GM23338 (cell line): Measurements from ENCODE around the gene ITSN2. TPM values are rescaled to one million over a fixed set of nuclear protein-coding genes. Genes with fewer than 3 reads are reported as not detected.

Experiments used
- ATAC-seq: fragments of 200-7000 bp; cut with Tn5 transposase; 3 replicates; pipeline ENCODE4 v1.9.1; 2020
- DNase-seq: peaks from one replicate; pipeline ENCODE4 v3.0.0-alpha.2; 2015; ENCODE audit warnings: low spot score
- H2AFZ ChIP-seq: fragments of 200-600 bp; sonication (generic); 2 replicates; pipeline ENCODE4 v1.8.0; 2016; ENCODE audit warnings: antibody characterized with exemption, mild to moderate bottlenecking, moderate library complexity
- H3F3A ChIP-seq: fragments of 200-600 bp; sonication (generic); replicated peaks from 2 replicates; pipeline ENCODE4 v1.8.0; 2017; ENCODE audit warnings: antibody characterized with exemption, mixed run types, low read depth
- H3K27ac ChIP-seq: fragments of 200-600 bp; sonication (generic); 2 replicates; pipeline ENCODE4 v1.6.1; 2016; ENCODE audit warnings: low read depth
- H3K27me3 ChIP-seq: fragments of 200-600 bp; sonication (generic); 2 replicates; pipeline ENCODE4 v1.8.0; 2016; ENCODE audit warnings: mild to moderate bottlenecking, mixed run types, moderate library complexity; ENCODE audit not compliant: insufficient read depth
- H3K36me3 ChIP-seq: fragments of 200-600 bp; sonication (generic); 2 replicates; pipeline ENCODE4 v1.8.0; 2016; ENCODE audit warnings: mild to moderate bottlenecking; ENCODE audit not compliant: insufficient read depth
- H3K4me1 ChIP-seq: fragments of 200-600 bp; sonication (generic); 2 replicates; pipeline ENCODE4 v1.8.0; 2016; ENCODE audit warnings: mild to moderate bottlenecking, moderate library complexity; ENCODE audit not compliant: insufficient read depth
- H3K4me2 ChIP-seq: fragments of 200-600 bp; sonication (generic); 2 replicates; pipeline ENCODE4 v1.7.1; 2017; ENCODE audit warnings: mixed run types
- H3K4me3 ChIP-seq: fragments of 200-600 bp; sonication (generic); 2 replicates; pipeline ENCODE4 v1.6.1; 2016; ENCODE audit warnings: mixed run types
- H3K79me2 ChIP-seq: fragments of 200-600 bp; sonication (generic); replicated peaks from 2 replicates; pipeline ENCODE4 v1.8.0; 2017; ENCODE audit warnings: mild to moderate bottlenecking; ENCODE audit not compliant: insufficient read depth
- H3K9me2 ChIP-seq: fragments of 200-600 bp; sonication (generic); 2 replicates; pipeline ENCODE4 v1.8.0; 2017; ENCODE audit not compliant: insufficient read depth
- H4K20me1 ChIP-seq: fragments of 200-600 bp; sonication (generic); replicated peaks from 2 replicates; pipeline ENCODE4 v1.8.0; 2017; ENCODE audit warnings: mild to moderate bottlenecking; ENCODE audit not compliant: insufficient read depth
- H3K27ac Mint-ChIP-seq: 2 replicates; pipeline ENCODE4 v1.8.0; 2020; ENCODE audit warnings: inconsistent platforms, mild to moderate bottlenecking, moderate library complexity, mixed read lengths
- H3K27me3 Mint-ChIP-seq: 3 replicates; pipeline ENCODE4 v1.8.0; 2022; ENCODE audit warnings: low read depth, mild to moderate bottlenecking, moderate library complexity, mixed read lengths, inconsistent platforms; ENCODE audit not compliant: insufficient read depth, poor library complexity
- H3K36me3 Mint-ChIP-seq: 3 replicates; pipeline ENCODE4 v1.8.0; 2021; ENCODE audit warnings: low read depth, mild to moderate bottlenecking, inconsistent platforms, moderate library complexity, mixed read lengths
- H3K4me1 Mint-ChIP-seq: 3 replicates; pipeline ENCODE4 v1.8.0; 2020; ENCODE audit warnings: mild to moderate bottlenecking, inconsistent platforms, mixed read lengths
- H3K4me3 Mint-ChIP-seq: 3 replicates; pipeline ENCODE4 v1.8.0; 2021; ENCODE audit warnings: moderate library complexity, mild to moderate bottlenecking, inconsistent platforms, mixed read lengths
- H3K9me3 Mint-ChIP-seq: 3 replicates; pipeline ENCODE4 v1.8.0; 2020; ENCODE audit warnings: moderate library complexity, mild to moderate bottlenecking, inconsistent platforms, mixed read lengths
- CREB1 ChIP-seq: fragments of 250-450 bp; sonication (Bioruptor Pico); IDR thresholded peaks from 2 replicates; pipeline ENCODE4 v1.5.0; 2020; ENCODE audit warnings: low read depth, mild to moderate bottlenecking, moderate library complexity
- EZH2 ChIP-seq: fragments of 200-600 bp; sonication (generic); IDR thresholded peaks from one replicate; pipeline ENCODE4 v1.8.0; 2017; ENCODE audit warnings: antibody characterized with exemption, mild to moderate bottlenecking, low read depth; ENCODE audit not compliant: unreplicated experiment
- EZH2phosphoT487 ChIP-seq: fragments of 200-600 bp; sonication (generic); IDR thresholded peaks from one replicate; pipeline ENCODE4 v1.8.1; 2018; ENCODE audit warnings: antibody characterized with exemption; ENCODE audit not compliant: unreplicated experiment
- JUNB ChIP-seq: IDR thresholded peaks from one replicate; pipeline ENCODE4 v1.6.1; 2016; ENCODE audit warnings: antibody characterized with exemption; ENCODE audit not compliant: unreplicated experiment
- POLR2AphosphoS5 ChIP-seq: IDR thresholded peaks from 2 replicates; pipeline ENCODE4 v1.6.1; 2016; ENCODE audit warnings: antibody characterized with exemption, low read depth
- STAT1 ChIP-seq: IDR thresholded peaks from one replicate; pipeline ENCODE4 v1.6.1; 2016; ENCODE audit warnings: antibody characterized with exemption; ENCODE audit not compliant: unreplicated experiment
- ZNF331 ChIP-seq: fragments of 250-450 bp; sonication (Bioruptor Pico); IDR thresholded peaks from 2 replicates; pipeline ENCODE4 v1.5.0; 2020; ENCODE audit warnings: low read depth, mild to moderate bottlenecking, moderate library complexity
- polyA plus RNA-seq: library from polyadenylated mRNA; unstranded; fragments of >200 nt; fragmentation: Nextera tagmentation; extraction: Ambion mirVana; gene quantifications from 2 replicates; pipeline ENCODE4 v1.2.1, GENCODE V29; 2016
- total RNA-seq: library from RNA; depleted of rRNA; stranded (reverse); fragments of >200 nt; shearing (Covaris generic); gene quantifications from 2 replicates; pipeline ENCODE4 v1.2.3, GENCODE V29; 2014
- TF ChIP-seq, protein P1 (sequence below), 2 experiments: fragments of 200-600 bp in 1 of 2; sonication (generic) in 1 of 2; conservative IDR thresholded peaks; 2 replicates each; pipeline versions ENCODE4 v1.5.1 to v1.6.1; 2016 to 2017; ENCODE audit warnings: antibody characterized with exemption in 2 of 2, low read depth in 2 of 2, mild to moderate bottlenecking in 2 of 2, moderate library complexity in 1 of 2
- TF ChIP-seq, protein P2 (sequence below): fragments of 250-450 bp; sonication (Bioruptor Pico); IDR thresholded peaks from 2 replicates; pipeline ENCODE4 v1.5.0; 2020; ENCODE audit warnings: mild to moderate bottlenecking, moderate library complexity
- TF ChIP-seq, protein P3 (sequence below): IDR thresholded peaks from 2 replicates; pipeline ENCODE4 v1.6.1; 2016; ENCODE audit warnings: antibody characterized with exemption
- TF ChIP-seq, protein P4 (sequence below): IDR thresholded peaks from one replicate; pipeline ENCODE4 v1.6.1; 2018; ENCODE audit warnings: antibody characterized with exemption; ENCODE audit not compliant: unreplicated experiment

ITSN2 gene
- total and polyA plus RNA-seq, 2 experiments from 2014 or later = 17.1 to 17.8 TPM

GRCh38 chr2:24220554-24221291 lies 139.6 kb downstream of the ITSN2 start:
- H3K4me3 ChIP-seq = no peak overlapping the region
- no peaks in the 10 kb centered on the region for H3K9me2 ChIP-seq
- DNase-seq (no peak), ATAC-seq (no peak)
- TF ChIP-seq, protein P1, sequence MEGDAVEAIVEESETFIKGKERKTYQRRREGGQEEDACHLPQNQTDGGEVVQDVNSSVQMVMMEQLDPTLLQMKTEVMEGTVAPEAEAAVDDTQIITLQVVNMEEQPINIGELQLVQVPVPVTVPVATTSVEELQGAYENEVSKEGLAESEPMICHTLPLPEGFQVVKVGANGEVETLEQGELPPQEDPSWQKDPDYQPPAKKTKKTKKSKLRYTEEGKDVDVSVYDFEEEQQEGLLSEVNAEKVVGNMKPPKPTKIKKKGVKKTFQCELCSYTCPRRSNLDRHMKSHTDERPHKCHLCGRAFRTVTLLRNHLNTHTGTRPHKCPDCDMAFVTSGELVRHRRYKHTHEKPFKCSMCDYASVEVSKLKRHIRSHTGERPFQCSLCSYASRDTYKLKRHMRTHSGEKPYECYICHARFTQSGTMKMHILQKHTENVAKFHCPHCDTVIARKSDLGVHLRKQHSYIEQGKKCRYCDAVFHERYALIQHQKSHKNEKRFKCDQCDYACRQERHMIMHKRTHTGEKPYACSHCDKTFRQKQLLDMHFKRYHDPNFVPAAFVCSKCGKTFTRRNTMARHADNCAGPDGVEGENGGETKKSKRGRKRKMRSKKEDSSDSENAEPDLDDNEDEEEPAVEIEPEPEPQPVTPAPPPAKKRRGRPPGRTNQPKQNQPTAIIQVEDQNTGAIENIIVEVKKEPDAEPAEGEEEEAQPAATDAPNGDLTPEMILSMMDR (conservative IDR thresholded peaks at IDR 0.05; ENCODE audit: low read depth in 2 of 2) = no peak
- no peak for TF ChIP-seq ZNF331 (CRISPR knock-in tag)
- TF ChIP-seq EZH2phosphoT487 = no peak
- TF ChIP-seq, protein P2, sequence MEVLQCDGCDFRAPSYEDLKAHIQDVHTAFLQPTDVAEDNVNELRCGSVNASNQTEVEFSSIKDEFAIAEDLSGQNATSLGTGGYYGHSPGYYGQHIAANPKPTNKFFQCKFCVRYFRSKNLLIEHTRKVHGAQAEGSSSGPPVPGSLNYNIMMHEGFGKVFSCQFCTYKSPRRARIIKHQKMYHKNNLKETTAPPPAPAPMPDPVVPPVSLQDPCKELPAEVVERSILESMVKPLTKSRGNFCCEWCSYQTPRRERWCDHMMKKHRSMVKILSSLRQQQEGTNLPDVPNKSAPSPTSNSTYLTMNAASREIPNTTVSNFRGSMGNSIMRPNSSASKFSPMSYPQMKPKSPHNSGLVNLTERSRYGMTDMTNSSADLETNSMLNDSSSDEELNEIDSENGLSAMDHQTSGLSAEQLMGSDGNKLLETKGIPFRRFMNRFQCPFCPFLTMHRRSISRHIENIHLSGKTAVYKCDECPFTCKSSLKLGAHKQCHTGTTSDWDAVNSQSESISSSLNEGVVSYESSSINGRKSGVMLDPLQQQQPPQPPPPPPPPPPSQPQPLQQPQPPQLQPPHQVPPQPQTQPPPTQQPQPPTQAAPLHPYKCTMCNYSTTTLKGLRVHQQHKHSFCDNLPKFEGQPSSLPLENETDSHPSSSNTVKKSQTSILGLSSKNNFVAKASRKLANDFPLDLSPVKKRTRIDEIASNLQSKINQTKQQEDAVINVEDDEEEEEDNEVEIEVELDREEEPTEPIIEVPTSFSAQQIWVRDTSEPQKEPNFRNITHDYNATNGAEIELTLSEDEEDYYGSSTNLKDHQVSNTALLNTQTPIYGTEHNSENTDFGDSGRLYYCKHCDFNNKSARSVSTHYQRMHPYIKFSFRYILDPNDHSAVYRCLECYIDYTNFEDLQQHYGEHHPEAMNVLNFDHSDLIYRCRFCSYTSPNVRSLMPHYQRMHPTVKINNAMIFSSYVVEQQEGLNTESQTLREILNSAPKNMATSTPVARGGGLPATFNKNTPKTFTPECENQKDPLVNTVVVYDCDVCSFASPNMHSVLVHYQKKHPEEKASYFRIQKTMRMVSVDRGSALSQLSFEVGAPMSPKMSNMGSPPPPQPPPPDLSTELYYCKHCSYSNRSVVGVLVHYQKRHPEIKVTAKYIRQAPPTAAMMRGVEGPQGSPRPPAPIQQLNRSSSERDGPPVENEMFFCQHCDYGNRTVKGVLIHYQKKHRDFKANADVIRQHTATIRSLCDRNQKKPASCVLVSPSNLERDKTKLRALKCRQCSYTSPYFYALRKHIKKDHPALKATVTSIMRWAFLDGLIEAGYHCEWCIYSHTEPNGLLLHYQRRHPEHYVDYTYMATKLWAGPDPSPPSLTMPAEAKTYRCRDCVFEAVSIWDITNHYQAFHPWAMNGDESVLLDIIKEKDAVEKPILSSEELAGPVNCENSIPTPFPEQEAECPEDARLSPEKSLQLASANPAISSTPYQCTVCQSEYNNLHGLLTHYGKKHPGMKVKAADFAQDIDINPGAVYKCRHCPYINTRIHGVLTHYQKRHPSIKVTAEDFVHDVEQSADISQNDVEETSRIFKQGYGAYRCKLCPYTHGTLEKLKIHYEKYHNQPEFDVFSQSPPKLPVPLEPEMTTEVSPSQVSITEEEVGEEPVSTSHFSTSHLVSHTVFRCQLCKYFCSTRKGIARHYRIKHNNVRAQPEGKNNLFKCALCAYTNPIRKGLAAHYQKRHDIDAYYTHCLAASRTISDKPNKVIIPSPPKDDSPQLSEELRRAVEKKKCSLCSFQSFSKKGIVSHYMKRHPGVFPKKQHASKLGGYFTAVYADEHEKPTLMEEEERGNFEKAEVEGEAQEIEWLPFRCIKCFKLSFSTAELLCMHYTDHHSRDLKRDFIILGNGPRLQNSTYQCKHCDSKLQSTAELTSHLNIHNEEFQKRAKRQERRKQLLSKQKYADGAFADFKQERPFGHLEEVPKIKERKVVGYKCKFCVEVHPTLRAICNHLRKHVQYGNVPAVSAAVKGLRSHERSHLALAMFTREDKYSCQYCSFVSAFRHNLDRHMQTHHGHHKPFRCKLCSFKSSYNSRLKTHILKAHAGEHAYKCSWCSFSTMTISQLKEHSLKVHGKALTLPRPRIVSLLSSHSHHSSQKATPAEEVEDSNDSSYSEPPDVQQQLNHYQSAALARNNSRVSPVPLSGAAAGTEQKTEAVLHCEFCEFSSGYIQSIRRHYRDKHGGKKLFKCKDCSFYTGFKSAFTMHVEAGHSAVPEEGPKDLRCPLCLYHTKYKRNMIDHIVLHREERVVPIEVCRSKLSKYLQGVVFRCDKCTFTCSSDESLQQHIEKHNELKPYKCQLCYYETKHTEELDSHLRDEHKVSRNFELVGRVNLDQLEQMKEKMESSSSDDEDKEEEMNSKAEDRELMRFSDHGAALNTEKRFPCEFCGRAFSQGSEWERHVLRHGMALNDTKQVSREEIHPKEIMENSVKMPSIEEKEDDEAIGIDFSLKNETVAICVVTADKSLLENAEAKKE (CRISPR knock-in tag) = no peak
- TF ChIP-seq, protein P3, sequence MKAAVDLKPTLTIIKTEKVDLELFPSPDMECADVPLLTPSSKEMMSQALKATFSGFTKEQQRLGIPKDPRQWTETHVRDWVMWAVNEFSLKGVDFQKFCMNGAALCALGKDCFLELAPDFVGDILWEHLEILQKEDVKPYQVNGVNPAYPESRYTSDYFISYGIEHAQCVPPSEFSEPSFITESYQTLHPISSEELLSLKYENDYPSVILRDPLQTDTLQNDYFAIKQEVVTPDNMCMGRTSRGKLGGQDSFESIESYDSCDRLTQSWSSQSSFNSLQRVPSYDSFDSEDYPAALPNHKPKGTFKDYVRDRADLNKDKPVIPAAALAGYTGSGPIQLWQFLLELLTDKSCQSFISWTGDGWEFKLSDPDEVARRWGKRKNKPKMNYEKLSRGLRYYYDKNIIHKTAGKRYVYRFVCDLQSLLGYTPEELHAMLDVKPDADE = no peak
- TF ChIP-seq JUNB = no peak
- TF ChIP-seq STAT1 = no peak
- TF ChIP-seq, protein P4, sequence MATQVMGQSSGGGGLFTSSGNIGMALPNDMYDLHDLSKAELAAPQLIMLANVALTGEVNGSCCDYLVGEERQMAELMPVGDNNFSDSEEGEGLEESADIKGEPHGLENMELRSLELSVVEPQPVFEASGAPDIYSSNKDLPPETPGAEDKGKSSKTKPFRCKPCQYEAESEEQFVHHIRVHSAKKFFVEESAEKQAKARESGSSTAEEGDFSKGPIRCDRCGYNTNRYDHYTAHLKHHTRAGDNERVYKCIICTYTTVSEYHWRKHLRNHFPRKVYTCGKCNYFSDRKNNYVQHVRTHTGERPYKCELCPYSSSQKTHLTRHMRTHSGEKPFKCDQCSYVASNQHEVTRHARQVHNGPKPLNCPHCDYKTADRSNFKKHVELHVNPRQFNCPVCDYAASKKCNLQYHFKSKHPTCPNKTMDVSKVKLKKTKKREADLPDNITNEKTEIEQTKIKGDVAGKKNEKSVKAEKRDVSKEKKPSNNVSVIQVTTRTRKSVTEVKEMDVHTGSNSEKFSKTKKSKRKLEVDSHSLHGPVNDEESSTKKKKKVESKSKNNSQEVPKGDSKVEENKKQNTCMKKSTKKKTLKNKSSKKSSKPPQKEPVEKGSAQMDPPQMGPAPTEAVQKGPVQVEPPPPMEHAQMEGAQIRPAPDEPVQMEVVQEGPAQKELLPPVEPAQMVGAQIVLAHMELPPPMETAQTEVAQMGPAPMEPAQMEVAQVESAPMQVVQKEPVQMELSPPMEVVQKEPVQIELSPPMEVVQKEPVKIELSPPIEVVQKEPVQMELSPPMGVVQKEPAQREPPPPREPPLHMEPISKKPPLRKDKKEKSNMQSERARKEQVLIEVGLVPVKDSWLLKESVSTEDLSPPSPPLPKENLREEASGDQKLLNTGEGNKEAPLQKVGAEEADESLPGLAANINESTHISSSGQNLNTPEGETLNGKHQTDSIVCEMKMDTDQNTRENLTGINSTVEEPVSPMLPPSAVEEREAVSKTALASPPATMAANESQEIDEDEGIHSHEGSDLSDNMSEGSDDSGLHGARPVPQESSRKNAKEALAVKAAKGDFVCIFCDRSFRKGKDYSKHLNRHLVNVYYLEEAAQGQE = no peak
- no peak for TF ChIP-seq POLR2AphosphoS5
- no peak for TF ChIP-seq EZH2
- no peak for TF ChIP-seq CREB1 (CRISPR knock-in tag)
- no peak overlapping the region for H3K4me2 ChIP-seq
- no peaks in the 10 kb centered on the region for H3K4me1 ChIP-seq
- no peak overlapping the region for H2AFZ ChIP-seq
- H3K36me3 ChIP-seq = no peaks in the 10 kb centered on the region
- no peaks in the 10 kb centered on the region for H4K20me1 ChIP-seq
- H3K79me2 ChIP-seq = no peaks in the 10 kb centered on the region
- Mint-ChIP-seq H3K27ac (no peak overlapping the region), H3K9me3 (no peaks in the 10 kb centered on the region), H3K36me3 (no peaks in the 10 kb centered on the region; the same call in 2 of the 3 replicates), H3K27me3 (peaks cover 1% of the 10 kb centered on the region), H3K4me1 (no peaks in the 10 kb centered on the region; the same call in 1 of the 3 replicates), H3K4me3 (no peak overlapping the region)
- no peaks in the 10 kb centered on the region for H3K27me3 ChIP-seq
- H3F3A ChIP-seq = no peaks in the 10 kb centered on the region
- H3K27ac ChIP-seq = no peak overlapping the region
